Activated CD4-positive, alpha-beta T cell treated with anti-CD3 and anti-CD28 coated beads, Interleukin-2, amount 50 U/mL, for 24 hours (primary cell): ENCODE data around the gene SND1.

ENCODE experiments used
- DNase-seq, 2 donors: peaks; one replicate each; pipeline ENCODE4 v3.0.0-alpha.2; 2020; ENCODE audit warnings: low read depth in 1 of 2, low spot score in 1 of 2

The SND1 gene

DNA sequence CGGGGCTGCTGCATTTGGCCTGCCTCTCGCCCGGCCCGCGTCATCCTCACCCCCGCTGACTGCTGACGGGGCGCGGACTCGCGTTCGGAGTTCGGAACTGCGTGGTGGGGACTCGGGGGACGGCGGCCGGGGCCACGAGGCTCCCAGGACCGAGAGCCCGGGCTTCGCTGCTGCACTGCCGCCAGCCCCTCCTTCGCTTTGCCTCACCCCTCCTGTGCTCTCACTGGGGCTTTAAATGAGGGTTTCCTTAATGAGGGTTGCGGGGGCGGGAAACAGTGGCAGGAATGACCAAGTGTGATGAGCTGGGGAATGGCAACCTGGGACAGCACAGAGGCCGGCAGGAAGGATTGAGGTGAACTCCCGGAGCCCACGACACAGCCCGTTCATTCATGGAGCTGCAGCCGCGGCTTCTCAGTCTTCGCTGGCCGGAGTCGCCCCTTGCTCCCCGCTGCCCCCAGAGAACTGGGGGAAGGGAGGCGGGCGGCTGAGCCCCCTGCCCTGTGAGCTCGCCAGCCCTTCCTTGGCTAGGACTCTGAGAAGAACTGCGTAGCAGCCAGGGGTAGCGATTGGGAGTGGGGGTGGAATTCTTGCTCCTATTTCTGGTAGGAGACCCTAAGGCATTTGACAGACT lies 380.7 kb downstream of the SND1 start:
- no peak for DNase-seq

GRCh38 chr7:128033246-128033645 lies 381.3 kb downstream of the SND1 start:
- no peak for DNase-seq

GRCh38 chr7:128034825-128035224 lies 382.8 kb downstream of the SND1 start:
- no peak for DNase-seq

GRCh38 chr7:128035712-128036111 lies 383.7 kb downstream of the SND1 start:
- DNase-seq, result no peak

DNA sequence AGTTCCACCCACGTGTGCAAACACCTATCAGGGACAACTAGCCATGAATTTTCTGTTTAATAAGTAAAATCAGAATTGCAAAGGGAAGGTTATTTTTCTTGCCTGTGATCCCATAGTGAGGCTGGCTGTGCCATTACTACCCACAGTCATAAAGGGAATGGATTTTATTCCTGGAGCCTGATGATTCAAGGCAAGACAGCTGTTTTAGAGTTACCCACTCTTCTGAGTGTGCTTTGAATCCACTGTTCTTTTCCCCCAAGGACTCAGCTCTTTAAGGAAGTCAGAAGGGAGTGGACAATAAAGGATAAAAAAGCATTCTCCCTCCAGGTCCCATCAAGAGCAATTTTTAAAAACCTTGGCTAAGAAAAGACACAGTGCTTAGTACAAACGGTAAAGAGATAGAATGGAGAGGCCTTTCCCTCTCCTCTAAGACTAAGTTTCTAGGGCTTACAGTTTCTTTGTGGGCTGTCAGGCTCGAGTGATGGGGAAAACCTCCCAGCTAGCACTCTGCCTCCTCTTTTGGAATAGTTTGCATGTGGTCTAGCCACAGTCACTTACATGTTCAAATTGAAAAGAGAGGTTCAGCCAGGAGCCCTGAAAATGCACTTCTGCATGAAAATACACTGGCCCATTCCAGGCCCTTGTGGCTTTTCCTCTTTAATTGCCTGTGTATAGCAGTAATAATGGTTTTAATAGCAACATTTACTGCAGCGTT lies 384.4 kb downstream of the SND1 start:
- DNase-seq, result no peak

GRCh38 chr7:128037081-128037480 lies 385.1 kb downstream of the SND1 start:
- no peak for DNase-seq

DNA sequence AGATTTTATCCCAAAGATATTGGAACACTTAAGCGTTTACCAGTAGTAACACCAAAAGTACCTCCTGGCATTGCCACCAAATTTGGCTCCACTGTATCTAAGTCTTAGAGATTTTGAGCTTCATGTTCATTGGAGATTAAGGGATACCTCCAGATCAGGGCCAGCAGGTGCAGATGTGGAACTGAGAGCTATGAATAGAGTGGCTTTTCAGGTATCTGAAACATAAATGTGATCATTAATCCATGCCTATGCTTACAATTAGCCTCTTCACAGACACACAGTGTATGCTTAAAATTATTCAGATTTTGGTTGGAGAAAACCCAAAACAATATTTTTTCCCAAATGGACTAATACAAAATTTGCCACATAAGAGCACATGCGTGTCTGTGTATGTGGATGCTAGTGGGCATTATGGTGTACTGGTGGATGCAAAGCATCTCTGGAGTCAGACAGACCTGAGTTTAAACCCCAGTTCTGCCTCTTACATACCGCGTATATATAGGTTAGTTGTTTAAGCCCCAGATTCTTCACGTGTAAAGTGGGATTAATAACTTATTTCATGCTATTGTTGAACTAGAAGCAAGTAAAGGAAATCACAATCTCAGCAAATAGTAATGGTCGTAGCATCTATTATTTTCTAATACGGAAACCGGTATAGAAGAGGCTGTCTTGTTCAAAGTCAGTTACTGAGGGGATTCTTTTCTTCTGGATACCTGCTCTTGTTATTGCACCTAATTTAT lies 386.1 kb downstream of the SND1 start:
- DNase-seq, result no peak

- no peak for DNase-seq
These were observed 387.6 kb downstream of the SND1 start for GRCh38 chr7:128039544-128039953.

DNA sequence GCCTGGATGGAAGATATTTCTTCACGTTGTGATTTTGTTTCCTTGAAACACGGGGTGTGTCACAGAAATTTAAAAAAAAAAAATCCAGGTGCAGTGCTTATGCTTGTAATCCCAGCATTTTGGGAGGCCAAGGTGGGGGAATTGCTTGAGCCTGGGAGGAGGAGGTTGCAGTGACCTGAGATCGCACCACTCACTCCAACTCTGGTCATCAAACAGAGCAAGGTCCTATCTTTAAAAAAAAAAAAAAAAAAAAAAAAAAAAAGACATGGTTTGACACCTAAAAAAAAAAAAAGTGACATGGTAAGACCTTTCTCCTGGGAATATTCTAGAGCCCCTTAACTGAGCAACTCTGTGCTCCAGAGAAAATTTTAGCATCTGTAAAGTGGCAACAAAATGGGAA lies 388.2 kb downstream of the SND1 start:
- DNase-seq, result no peak

GRCh38 chr7:128041203-128041602 lies 389.2 kb downstream of the SND1 start:
- no peak for DNase-seq

- no peak for DNase-seq
These were observed 390.0 kb downstream of the SND1 start for GRCh38 chr7:128042012-128042411.

DNA sequence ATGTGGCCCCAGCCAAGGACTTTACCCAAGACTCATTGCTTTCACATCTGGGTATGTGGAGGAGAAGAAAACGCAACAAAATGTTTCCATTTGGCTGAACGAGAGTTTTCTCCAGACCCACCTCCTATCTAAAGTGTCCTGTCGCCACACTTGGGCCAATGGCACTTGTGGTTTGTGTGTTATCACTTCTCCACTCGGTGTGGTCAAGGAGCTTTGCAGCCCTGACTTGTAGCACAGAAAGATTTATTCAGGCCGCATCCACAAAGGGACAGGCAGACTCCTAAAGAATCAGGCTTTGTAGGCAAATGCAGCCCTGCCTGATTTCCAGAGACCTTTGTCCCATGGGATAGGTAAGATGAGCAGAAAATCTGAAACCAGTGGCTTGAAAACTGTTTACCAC lies 392.1 kb downstream of the SND1 start:
- DNase-seq, result no peak

DNA sequence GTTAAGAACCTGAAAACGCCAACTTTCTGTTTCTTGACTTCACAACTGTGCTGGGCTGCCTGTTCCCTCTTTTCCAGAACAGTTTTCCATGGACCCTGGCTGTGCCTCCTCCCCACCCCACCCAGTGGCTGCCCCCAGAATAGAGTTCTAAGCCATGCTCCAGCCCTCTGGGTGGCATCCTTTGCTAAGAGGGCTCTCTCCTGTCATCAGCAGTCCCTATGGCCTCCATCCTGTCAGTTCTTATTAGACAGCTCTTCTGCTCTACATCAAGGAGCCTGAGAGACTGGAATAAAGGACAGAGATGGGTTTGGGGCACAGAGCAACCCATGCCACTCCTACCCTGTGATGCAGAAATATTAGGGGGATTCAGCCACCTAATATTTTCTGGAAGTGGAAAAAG lies 393.2 kb downstream of the SND1 start:
- no peak for DNase-seq

- DNase-seq, result no peak
These were observed 393.8 kb downstream of the SND1 start for GRCh38 chr7:128045766-128046165.

DNA sequence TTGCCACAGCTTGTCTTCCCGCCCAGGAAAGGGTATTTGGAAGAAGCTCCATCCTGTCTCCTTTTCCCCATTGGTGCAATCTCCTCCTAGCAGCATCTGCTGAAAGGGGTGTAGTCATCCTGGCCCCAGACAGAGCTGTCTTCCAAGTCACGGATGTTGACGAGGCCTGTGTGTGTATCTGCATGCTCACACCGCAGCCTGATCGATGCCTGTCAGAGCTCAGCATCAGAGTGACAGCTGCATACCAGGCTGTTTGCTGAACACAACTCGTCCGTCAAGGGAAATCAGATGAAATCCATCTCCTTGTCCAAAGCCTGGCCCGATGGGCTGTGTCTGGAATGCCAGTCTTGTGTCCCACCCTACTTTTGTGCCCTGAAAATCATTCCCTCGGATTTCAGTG lies 400.4 kb downstream of the SND1 start:
- no peak for DNase-seq

DNA sequence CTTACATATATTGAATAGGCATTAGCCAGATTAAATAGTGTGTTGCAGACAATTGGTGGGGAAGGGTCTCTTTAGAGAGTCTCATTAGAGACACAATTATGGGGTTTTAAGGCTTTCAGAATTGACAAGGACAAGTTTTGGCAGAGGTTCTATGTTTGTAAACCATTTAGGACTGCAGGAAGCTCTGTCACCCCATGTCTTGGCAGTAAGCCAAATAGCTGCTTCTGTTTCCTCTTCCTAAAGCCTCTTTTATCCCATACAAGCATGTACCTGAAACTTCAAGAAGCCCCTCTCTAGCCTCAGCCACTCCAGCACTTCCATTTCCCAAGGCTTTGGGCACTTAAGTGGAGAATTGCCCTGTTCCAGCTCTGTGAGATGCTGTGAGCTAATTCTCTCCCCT lies 401.0 kb downstream of the SND1 start:
- DNase-seq, result no peak

DNA sequence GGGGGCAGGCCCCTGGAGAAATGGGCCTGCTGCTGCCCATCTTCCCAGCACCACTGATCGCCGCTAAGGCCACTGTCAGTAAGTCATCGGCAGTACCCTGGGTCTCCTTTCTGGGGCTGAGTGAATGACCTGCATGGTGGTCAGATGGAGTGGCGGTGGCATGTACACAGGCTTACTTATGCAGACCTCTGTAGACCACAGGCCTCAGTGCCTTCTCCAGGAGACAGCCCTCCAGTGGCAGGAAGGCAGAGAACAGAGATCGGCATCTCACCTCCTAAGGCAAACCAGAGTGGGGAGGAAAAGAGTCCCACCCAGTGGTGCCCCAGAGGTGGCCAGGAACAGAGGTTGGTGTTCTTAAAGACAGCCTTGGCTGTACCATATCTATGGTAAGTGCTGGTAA lies 402.0 kb downstream of the SND1 start:
- DNase-seq, result no peak

- no peak for DNase-seq
These were observed 402.5 kb downstream of the SND1 start for GRCh38 chr7:128054511-128054910.

GRCh38 chr7:128055637-128056036 lies 403.6 kb downstream of the SND1 start:
- no peak for DNase-seq

GRCh38 chr7:128056901-128057300 lies 404.9 kb downstream of the SND1 start:
- DNase-seq, result no peak

DNA sequence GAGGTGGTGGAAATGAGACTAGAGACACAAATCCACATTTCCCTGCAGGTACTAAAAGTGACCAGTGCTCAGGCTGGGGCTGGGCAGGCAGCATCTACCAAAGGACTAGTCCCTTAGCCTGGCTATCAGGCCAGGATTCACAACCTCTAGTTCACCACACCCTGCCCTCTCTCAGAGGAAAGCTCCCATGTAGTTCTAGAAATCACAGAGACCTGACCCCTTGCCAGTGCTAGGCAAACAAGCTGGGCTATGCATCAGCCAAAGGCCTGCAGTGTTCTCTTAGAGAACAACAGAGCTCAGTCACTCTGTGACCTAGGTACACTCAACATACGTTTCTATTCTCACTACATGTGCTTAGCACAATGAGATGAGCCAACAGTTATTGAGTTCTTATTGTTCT lies 405.9 kb downstream of the SND1 start:
- no peak for DNase-seq
